H1 (cell line): ENCODE results near the gene APBB1. TPM values are rescaled to one million over a fixed set of nuclear protein-coding genes. Genes with fewer than 3 reads are reported as not detected.

Source experiments
- polyA plus RNA-seq, 7 experiments: library from polyadenylated mRNA; depleted of rRNA in 3 of 7; stranded (reverse) in 5 of 7; unstranded in 2 of 7; fragments of >200 nt in 5 of 7; fragments of 200-250 nt in 2 of 7; gene quantifications; 1 replicate in 5 of 7; 2 replicates in 1 of 7; 4 replicates in 1 of 7; pipeline versions ENCODE4 v1.2.1 to v1.2.3, GENCODE V29; 2011 to 2013; ENCODE audit warnings: missing spikeins in 2 of 7, mixed read lengths in 2 of 7
- total RNA-seq: library from RNA; stranded (reverse); fragmentation: NEBNext Ultra II Directional; extraction: Animal tissue kit (Norgen Biotek cat#: 25700); gene quantifications from 2 replicates; pipeline ENCODE4 v1.2.1, GENCODE V29; 2021
- TF ChIP-seq, protein P1 (sequence below): fragments of 300-600 bp; sonication (generic); IDR thresholded peaks from 2 replicates; pipeline ENCODE4 v1.7.1; 2012; ENCODE audit warnings: low read length, moderate library complexity, mild to moderate bottlenecking, inconsistent platforms; ENCODE audit not compliant: insufficient replicate concordance

Gene APBB1
- total and polyA plus RNA-seq, 2 of the 8 experiments (the other 6 are each of a cell fraction or from before 2014, with no cell fraction given): 23.9 to 33.1 TPM

DNA sequence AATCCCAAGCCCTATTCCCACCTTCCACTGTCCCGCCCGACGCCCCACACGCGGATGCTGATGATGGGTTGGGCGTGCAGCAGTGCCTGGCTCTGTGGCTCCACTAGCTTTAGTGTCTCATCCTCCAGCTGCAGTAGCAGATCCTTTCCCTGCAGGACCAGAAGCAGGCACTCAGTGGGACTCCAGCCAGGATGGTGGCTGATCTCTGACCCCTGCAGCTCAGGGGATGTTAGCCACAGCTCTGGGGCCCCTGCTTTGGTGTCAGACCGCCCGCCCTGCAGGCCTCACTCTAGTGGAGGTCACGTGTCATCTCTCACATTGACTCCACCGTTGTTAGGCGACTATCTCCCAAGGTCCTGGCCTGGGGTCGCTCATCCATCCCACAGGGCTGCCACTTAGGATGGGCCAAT lies 16.8 kb downstream of the APBB1 start (continued):
- TF ChIP-seq, protein P1, sequence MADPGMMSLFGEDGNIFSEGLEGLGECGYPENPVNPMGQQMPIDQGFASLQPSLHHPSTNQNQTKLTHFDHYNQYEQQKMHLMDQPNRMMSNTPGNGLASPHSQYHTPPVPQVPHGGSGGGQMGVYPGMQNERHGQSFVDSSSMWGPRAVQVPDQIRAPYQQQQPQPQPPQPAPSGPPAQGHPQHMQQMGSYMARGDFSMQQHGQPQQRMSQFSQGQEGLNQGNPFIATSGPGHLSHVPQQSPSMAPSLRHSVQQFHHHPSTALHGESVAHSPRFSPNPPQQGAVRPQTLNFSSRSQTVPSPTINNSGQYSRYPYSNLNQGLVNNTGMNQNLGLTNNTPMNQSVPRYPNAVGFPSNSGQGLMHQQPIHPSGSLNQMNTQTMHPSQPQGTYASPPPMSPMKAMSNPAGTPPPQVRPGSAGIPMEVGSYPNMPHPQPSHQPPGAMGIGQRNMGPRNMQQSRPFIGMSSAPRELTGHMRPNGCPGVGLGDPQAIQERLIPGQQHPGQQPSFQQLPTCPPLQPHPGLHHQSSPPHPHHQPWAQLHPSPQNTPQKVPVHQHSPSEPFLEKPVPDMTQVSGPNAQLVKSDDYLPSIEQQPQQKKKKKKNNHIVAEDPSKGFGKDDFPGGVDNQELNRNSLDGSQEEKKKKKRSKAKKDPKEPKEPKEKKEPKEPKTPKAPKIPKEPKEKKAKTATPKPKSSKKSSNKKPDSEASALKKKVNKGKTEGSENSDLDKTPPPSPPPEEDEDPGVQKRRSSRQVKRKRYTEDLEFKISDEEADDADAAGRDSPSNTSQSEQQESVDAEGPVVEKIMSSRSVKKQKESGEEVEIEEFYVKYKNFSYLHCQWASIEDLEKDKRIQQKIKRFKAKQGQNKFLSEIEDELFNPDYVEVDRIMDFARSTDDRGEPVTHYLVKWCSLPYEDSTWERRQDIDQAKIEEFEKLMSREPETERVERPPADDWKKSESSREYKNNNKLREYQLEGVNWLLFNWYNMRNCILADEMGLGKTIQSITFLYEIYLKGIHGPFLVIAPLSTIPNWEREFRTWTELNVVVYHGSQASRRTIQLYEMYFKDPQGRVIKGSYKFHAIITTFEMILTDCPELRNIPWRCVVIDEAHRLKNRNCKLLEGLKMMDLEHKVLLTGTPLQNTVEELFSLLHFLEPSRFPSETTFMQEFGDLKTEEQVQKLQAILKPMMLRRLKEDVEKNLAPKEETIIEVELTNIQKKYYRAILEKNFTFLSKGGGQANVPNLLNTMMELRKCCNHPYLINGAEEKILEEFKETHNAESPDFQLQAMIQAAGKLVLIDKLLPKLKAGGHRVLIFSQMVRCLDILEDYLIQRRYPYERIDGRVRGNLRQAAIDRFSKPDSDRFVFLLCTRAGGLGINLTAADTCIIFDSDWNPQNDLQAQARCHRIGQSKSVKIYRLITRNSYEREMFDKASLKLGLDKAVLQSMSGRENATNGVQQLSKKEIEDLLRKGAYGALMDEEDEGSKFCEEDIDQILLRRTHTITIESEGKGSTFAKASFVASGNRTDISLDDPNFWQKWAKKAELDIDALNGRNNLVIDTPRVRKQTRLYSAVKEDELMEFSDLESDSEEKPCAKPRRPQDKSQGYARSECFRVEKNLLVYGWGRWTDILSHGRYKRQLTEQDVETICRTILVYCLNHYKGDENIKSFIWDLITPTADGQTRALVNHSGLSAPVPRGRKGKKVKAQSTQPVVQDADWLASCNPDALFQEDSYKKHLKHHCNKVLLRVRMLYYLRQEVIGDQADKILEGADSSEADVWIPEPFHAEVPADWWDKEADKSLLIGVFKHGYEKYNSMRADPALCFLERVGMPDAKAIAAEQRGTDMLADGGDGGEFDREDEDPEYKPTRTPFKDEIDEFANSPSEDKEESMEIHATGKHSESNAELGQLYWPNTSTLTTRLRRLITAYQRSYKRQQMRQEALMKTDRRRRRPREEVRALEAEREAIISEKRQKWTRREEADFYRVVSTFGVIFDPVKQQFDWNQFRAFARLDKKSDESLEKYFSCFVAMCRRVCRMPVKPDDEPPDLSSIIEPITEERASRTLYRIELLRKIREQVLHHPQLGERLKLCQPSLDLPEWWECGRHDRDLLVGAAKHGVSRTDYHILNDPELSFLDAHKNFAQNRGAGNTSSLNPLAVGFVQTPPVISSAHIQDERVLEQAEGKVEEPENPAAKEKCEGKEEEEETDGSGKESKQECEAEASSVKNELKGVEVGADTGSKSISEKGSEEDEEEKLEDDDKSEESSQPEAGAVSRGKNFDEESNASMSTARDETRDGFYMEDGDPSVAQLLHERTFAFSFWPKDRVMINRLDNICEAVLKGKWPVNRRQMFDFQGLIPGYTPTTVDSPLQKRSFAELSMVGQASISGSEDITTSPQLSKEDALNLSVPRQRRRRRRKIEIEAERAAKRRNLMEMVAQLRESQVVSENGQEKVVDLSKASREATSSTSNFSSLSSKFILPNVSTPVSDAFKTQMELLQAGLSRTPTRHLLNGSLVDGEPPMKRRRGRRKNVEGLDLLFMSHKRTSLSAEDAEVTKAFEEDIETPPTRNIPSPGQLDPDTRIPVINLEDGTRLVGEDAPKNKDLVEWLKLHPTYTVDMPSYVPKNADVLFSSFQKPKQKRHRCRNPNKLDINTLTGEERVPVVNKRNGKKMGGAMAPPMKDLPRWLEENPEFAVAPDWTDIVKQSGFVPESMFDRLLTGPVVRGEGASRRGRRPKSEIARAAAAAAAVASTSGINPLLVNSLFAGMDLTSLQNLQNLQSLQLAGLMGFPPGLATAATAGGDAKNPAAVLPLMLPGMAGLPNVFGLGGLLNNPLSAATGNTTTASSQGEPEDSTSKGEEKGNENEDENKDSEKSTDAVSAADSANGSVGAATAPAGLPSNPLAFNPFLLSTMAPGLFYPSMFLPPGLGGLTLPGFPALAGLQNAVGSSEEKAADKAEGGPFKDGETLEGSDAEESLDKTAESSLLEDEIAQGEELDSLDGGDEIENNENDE: no peak
